ENCODE measurements around the gene SF3B1.

GRCh38 chr2:197368412-197368811 is 66.4 kb downstream of the SF3B1 start:
- TF ChIP-seq, protein P1, sequence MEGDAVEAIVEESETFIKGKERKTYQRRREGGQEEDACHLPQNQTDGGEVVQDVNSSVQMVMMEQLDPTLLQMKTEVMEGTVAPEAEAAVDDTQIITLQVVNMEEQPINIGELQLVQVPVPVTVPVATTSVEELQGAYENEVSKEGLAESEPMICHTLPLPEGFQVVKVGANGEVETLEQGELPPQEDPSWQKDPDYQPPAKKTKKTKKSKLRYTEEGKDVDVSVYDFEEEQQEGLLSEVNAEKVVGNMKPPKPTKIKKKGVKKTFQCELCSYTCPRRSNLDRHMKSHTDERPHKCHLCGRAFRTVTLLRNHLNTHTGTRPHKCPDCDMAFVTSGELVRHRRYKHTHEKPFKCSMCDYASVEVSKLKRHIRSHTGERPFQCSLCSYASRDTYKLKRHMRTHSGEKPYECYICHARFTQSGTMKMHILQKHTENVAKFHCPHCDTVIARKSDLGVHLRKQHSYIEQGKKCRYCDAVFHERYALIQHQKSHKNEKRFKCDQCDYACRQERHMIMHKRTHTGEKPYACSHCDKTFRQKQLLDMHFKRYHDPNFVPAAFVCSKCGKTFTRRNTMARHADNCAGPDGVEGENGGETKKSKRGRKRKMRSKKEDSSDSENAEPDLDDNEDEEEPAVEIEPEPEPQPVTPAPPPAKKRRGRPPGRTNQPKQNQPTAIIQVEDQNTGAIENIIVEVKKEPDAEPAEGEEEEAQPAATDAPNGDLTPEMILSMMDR (IDR thresholded peaks at IDR 0.05; ENCODE audit: low read length) = no peak
- no peak for TF ChIP-seq EZH2 (optimal IDR thresholded peaks at IDR 0.05; ENCODE audit: low read depth, low read length)
- no peak for TF ChIP-seq EZH2phosphoT487 (IDR thresholded peaks at IDR 0.05; ENCODE audit: low read length)

All from MM.1S (cell line).